K562 (cell line): ENCODE data around the gene TTC39A. TPM values are rescaled to one million over a fixed set of nuclear protein-coding genes. Genes with fewer than 3 reads are reported as not detected.

Experiments used
- ATAC-seq: fragments of 200-7000 bp; cut with Tn5 transposase; 3 replicates; pipeline ENCODE4 v1.9.1; 2020; ENCODE audit warnings: moderate library complexity
- BruUV-seq: library from RNA; stranded (reverse); fragments of 400-500 nt; replicated peaks from 2 replicates; lab custom pipeline; 2021; lab: Mats Ljungman, UMichigan
- CTCF ChIA-PET: fragments of 300-600 bp; formaldehyde crosslinking; extraction: SDS; loops from one replicate; lab custom pipeline; 2021; ENCODE audit warnings: low intra/inter-chr PET ratio; lab: Yijun Ruan, JAX
- POLR2A ChIA-PET: fragments of 300-600, 350-650 bp; sonication (Branson Sonifier 250); formaldehyde crosslinking; extraction: SDS; loops from one replicate; lab custom pipeline; 2021; ENCODE audit warnings: antibody characterized with exemption, inconsistent platforms; lab: Yijun Ruan, JAX
- DNase-seq, 4 experiments: peaks; one replicate each; pipeline versions ENCODE4 v3.0.0 to v3.0.0-alpha.2; 2011 to 2018; ENCODE audit warnings: low spot score in 3 of 4, mixed read lengths in 3 of 4; ENCODE audit errors: extremely low read depth in 1 of 4
- FAIRE-seq: peaks from 2 replicates; lab custom pipeline; 2011; peaks lifted over from hg19 to GRCh38; lab: Jason Lieb, UNC
- H2AFZ ChIP-seq: 2 replicates; pipeline ENCODE4 v1.6.0; 2011; ENCODE audit warnings: low read depth, low read length, control low read depth, inconsistent platforms
- H3K27ac ChIP-seq: fragments of 200-600 bp; 3 replicates; pipeline ENCODE4 v1.8.0; 2011; ENCODE audit warnings: low read depth, mild to moderate bottlenecking, control low read depth, inconsistent platforms, low read length, moderate library complexity, mixed read lengths; ENCODE audit errors: extremely low read depth
- H3K27me3 ChIP-seq, 2 experiments: fragments of 300-600 bp in 1 of 2; 2 replicates in 1 of 2; 3 replicates in 1 of 2; pipeline versions ENCODE4 v1.6.0 to v1.8.0; 2011; ENCODE audit warnings: inconsistent platforms in 2 of 2, low read length in 2 of 2, mild to moderate bottlenecking in 1 of 2, mixed read lengths in 1 of 2, moderate library complexity in 1 of 2; ENCODE audit not compliant: control insufficient read depth in 2 of 2, insufficient read depth in 2 of 2
- H3K36me3 ChIP-seq: fragments of 300-600 bp; 3 replicates; pipeline ENCODE4 v1.8.0; 2011; ENCODE audit warnings: mild to moderate bottlenecking, low read length, inconsistent platforms; ENCODE audit not compliant: control insufficient read depth, insufficient read depth
- H3K4me1 ChIP-seq, 2 experiments: fragments of 200-600 bp in 1 of 2; replicated peaks in 1 of 2; 2 replicates in 1 of 2; 3 replicates in 1 of 2; pipeline versions ENCODE4 v1.5.1 to v1.8.0; 2011; ENCODE audit warnings: inconsistent platforms in 2 of 2, low read length in 2 of 2, mild to moderate bottlenecking in 1 of 2, mixed read lengths in 1 of 2, moderate library complexity in 1 of 2; ENCODE audit not compliant: control insufficient read depth in 2 of 2, insufficient read depth in 2 of 2
- H3K4me2 ChIP-seq: 2 replicates; pipeline ENCODE4 v1.6.1; 2011; ENCODE audit warnings: low read length, control low read depth, inconsistent platforms, mixed read lengths; ENCODE audit not compliant: insufficient read depth
- H3K4me3 ChIP-seq: fragments of 200-600 bp; sonication (generic), shearing (Covaris generic); 2 replicates; pipeline ENCODE4 v1.5.1; 2016; ENCODE audit warnings: control low read depth, inconsistent platforms
- H3K79me2 ChIP-seq: fragments of 200-600 bp; 3 replicates; pipeline ENCODE4 v1.8.0; 2011; ENCODE audit warnings: low read length, inconsistent platforms; ENCODE audit not compliant: control insufficient read depth, insufficient read depth
- H3K9ac ChIP-seq, 2 experiments: 2 replicates each; pipeline versions ENCODE4 v1.6.0 to v1.6.1; 2011; ENCODE audit warnings: low read depth in 2 of 2, low read length in 2 of 2, control low read depth in 1 of 2, inconsistent platforms in 1 of 2, mild to moderate bottlenecking in 1 of 2, mixed read lengths in 1 of 2; ENCODE audit not compliant: insufficient read depth in 1 of 2
- H3K9me1 ChIP-seq: one replicate; pipeline ENCODE4 v1.6.0; 2011; ENCODE audit warnings: inconsistent platforms, mild to moderate bottlenecking, low read length, moderate library complexity; ENCODE audit not compliant: control insufficient read depth, insufficient read depth
- H3K9me3 ChIP-seq: replicated peaks from 2 replicates; pipeline ENCODE4 v1.5.1; 2011; ENCODE audit warnings: low read depth, low read length, inconsistent platforms; ENCODE audit not compliant: control insufficient read depth, insufficient read depth
- H4K20me1 ChIP-seq: replicated peaks from 2 replicates; pipeline ENCODE4 v1.6.1; 2011; ENCODE audit warnings: low read length, inconsistent platforms, mixed read lengths; ENCODE audit not compliant: control insufficient read depth, insufficient read depth
- NR2C2 ChIP-seq, 2 experiments: fragments of 200-800 bp in 1 of 2; sonication (Bioruptor generic) in 1 of 2; sonication (generic) in 1 of 2; formaldehyde crosslinking in 1 of 2; IDR thresholded peaks; 2 replicates each; pipeline versions ENCODE4 v1.6.1 to v1.8.0; 2016 to 2022; ENCODE audit warnings: mild to moderate bottlenecking in 1 of 2, missing compliant biosample characterization in 1 of 2, missing genetic modification characterization in 1 of 2, missing genetic modification reagents in 1 of 2
- PHF8 ChIP-seq: fragments of 200-600 bp; sonication (generic); IDR thresholded peaks from 2 replicates; pipeline ENCODE4 v1.6.1; 2012; ENCODE audit warnings: mixed run types, mild to moderate bottlenecking, inconsistent platforms, low read length, moderate library complexity, borderline replicate concordance
- SREBF1 ChIP-seq: fragments of 150-350 bp; IDR thresholded peaks from 2 replicates; pipeline ENCODE4 v1.6.1; 2014; ENCODE audit warnings: antibody characterized with exemption, low read depth, low read length, borderline replicate concordance
- WGBS: fragments of 100-300 bp; shearing (Covaris generic); methylation state at CpG from one replicate; pipeline ENCODE4 v1.1.6; 2016; ENCODE audit warnings: low coverage, mixed read lengths; ENCODE audit not compliant: insufficient coverage; ENCODE audit errors: missing lambda C conversion rate; 5-methylcytosine and 5-hydroxymethylcytosine counted together
- in situ Hi-C: fragments of 300-500 bp; cut with MboI; formaldehyde crosslinking; loops from 4 replicates; pipeline ENCODE4 v1.15.0; 2018; ENCODE audit warnings: inconsistent platforms, mixed read lengths
- intact Hi-C: fragments of 100-400 bp; cut with micrococcal nuclease; formaldehyde crosslinking; loops from 2 replicates; pipeline ENCODE4 v1.14.2; 2022
- polyA plus RNA-seq, 8 experiments: library from polyadenylated mRNA; depleted of rRNA in 4 of 8; stranded (reverse) in 5 of 8; unstranded in 3 of 8; fragments of >200 nt; fragmentation: Nextera tagmentation in 2 of 8; fragmentation: Illumina TruSeq in 1 of 8; extraction: Ambion mirVana in 2 of 8; extraction: Trizol in 1 of 8; gene quantifications; 2 replicates each; pipeline versions ENCODE4 v1.2.1 to v1.2.3, GENCODE V29; 2011 to 2014; ENCODE audit warnings: inconsistent platforms in 1 of 8, missing spikeins in 1 of 8
- total RNA-seq, 7 experiments: library from RNA; depleted of rRNA in 6 of 7; stranded (reverse); fragments of >200 nt in 6 of 7; fragmentation: Illumina TruSeq in 2 of 7; extraction: Trizol in 2 of 7; gene quantifications; 2 replicates each; pipeline versions ENCODE4 v1.2.1 to v1.2.3, GENCODE V29; 2011 to 2021; ENCODE audit warnings: low replicate concordance in 1 of 7

The TTC39A gene
- total and polyA plus RNA-seq, 9 of the 15 experiments (the other 6 are each of a cell fraction or from before 2014, with no cell fraction given): 0.18 to 0.82 (median 0.35) TPM

- H2AFZ ChIP-seq: no peak overlapping the region
- in situ Hi-C loops: loop anchor here (5.0 kb wide), 1 partner anchor 73 kb away; no protein-coding TSS in a partner anchor
- no peak overlapping the region for H3K27ac ChIP-seq
- no peak overlapping the region for H3K4me2 ChIP-seq
- ATAC-seq: no peak
- H3K9me1 ChIP-seq: no peaks in the 10 kb centered on the region
- no peak overlapping the region for H3K4me3 ChIP-seq
- no TSS peak for BruUV-seq
- CTCF ChIA-PET: no interaction called here
- H3K27me3 ChIP-seq: no peaks in the 10 kb centered on the region
- no peaks in the 10 kb centered on the region for H3K79me2 ChIP-seq
- no peaks in the 10 kb centered on the region for H4K20me1 ChIP-seq
- no peak overlapping the region; a peak in 1 of 4 replicates for H3K9ac ChIP-seq
- FAIRE-seq: no peak
- no peaks in the 10 kb centered on the region for H3K36me3 ChIP-seq
- no peaks in the 10 kb centered on the region for H3K9me3 ChIP-seq
- POLR2A ChIA-PET: interaction anchor here (1.2 kb wide), 1 partner anchor 10 kb away, joined by 8 read pairs; no protein-coding TSS in a partner anchor
- intact Hi-C loops: loop anchor here (10.0 kb wide), 1 partner anchor 925 kb away; no protein-coding TSS in a partner anchor
- peaks cover 13% of the 10 kb centered on the region in 2 experiments; a peak in 3 of 5 replicates for H3K4me1 ChIP-seq
- WGBS: 28% methylated on average over 8 of the region's 8 CpGs
- no peak for DNase-seq
- TF ChIP-seq PHF8: no peak
- no peak for TF ChIP-seq NR2C2 (CRISPR knock-in tag; IDR thresholded peaks at IDR 0.05)
- no peak for TF ChIP-seq NR2C2 (tag; IDR thresholded peaks at IDR 0.05)
- TF ChIP-seq SREBF1: no peak
Observed at GRCh38 chr1:51289676-51290488, 40.5 kb downstream of the TTC39A start.
